ENCODE data around the gene LHX2.

LHX2 gene

DNA sequence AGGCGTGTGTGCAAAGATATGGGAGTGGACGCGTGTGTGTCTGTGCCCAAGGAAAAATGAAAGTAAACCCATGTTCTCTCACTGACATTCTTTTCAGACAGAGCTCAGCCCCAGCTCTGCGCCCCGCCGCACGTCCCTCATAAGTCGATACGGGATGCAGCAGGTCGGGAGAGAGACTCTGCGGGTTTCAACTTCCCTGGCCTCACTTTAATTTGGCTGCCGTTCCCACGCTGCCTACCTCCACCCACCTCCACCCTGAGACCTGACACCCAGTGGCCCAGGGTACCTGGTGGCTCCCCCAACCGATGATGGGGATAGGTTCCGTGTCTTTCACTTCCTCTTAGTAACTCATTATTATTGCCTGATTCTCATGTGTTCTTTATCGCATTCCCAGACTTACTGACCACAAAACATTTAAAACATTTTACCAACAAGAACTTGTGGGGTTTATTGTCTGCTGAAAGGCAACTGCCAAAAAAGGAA, 19.4 kb downstream of the LHX2 start:
- H3K36me3 ChIP-seq (replicated peaks; ENCODE audit: insufficient read depth, low read length) = no peaks in the 10 kb centered on the region
- H3K79me2 ChIP-seq (ENCODE audit: low read length) = no peaks in the 10 kb centered on the region
- no peaks in the 10 kb centered on the region for H3K4me1 ChIP-seq (ENCODE audit: low read length)
- H3K27me3 ChIP-seq (replicated peaks; ENCODE audit: insufficient read depth, low read length) = no peaks in the 10 kb centered on the region
- no peak overlapping the region for H3K4me3 ChIP-seq (ENCODE audit: low read length)
- no peak for TF ChIP-seq EZH2 (optimal IDR thresholded peaks at IDR 0.05; ENCODE audit: low read depth, low read length)
- TF ChIP-seq, protein P1, sequence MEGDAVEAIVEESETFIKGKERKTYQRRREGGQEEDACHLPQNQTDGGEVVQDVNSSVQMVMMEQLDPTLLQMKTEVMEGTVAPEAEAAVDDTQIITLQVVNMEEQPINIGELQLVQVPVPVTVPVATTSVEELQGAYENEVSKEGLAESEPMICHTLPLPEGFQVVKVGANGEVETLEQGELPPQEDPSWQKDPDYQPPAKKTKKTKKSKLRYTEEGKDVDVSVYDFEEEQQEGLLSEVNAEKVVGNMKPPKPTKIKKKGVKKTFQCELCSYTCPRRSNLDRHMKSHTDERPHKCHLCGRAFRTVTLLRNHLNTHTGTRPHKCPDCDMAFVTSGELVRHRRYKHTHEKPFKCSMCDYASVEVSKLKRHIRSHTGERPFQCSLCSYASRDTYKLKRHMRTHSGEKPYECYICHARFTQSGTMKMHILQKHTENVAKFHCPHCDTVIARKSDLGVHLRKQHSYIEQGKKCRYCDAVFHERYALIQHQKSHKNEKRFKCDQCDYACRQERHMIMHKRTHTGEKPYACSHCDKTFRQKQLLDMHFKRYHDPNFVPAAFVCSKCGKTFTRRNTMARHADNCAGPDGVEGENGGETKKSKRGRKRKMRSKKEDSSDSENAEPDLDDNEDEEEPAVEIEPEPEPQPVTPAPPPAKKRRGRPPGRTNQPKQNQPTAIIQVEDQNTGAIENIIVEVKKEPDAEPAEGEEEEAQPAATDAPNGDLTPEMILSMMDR (IDR thresholded peaks at IDR 0.05; ENCODE audit: low read length) = no peak
- TF ChIP-seq EZH2phosphoT487 (IDR thresholded peaks at IDR 0.05; ENCODE audit: low read length) = no peak
- no peaks in the 10 kb centered on the region for H3K9me3 ChIP-seq (replicated peaks; ENCODE audit: insufficient read depth, low read length)
- H3F3A ChIP-seq (ENCODE audit: insufficient read depth, low read length) = no peaks in the 10 kb centered on the region
- no peak overlapping the region for H3K27ac ChIP-seq (ENCODE audit: low read length)
- no peak for DNase-seq
- no peak overlapping the region for H3K9ac ChIP-seq (ENCODE audit: low read length)
- no peaks in the 10 kb centered on the region for H4K20me1 ChIP-seq (ENCODE audit: insufficient read depth, low read length)
- no peaks in the 10 kb centered on the region for H3K9me2 ChIP-seq (replicated peaks; ENCODE audit: insufficient read depth, low read length)
- no peak overlapping the region for H3K4me2 ChIP-seq (ENCODE audit: low read depth, low read length)
- H2AFZ ChIP-seq (ENCODE audit: low read length) = no peak overlapping the region

DNA sequence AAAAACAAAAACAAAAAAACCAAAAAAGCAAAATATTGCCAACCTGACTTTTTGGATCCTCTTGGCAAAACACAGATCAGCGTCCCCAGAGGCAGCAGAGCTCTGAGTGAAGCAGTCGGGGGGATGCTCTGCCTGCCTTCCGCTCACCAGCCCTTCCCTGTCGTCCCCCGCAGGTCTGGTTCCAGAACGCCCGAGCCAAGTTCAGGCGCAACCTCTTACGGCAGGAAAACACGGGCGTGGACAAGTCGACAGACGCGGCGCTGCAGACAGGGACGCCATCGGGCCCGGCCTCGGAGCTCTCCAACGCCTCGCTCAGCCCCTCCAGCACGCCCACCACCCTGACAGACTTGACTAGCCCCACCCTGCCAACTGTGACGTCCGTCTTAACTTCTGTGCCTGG, 20.7 kb downstream of the LHX2 start:
- Histone ChIP-seq H3K79me2 (ENCODE audit: low read length) (no peaks in the 10 kb centered on the region), H4K20me1 (ENCODE audit: insufficient read depth, low read length) (no peaks in the 10 kb centered on the region), H3K9me2 (replicated peaks; ENCODE audit: insufficient read depth, low read length) (no peaks in the 10 kb centered on the region), H3K27ac (ENCODE audit: low read length) (no peak overlapping the region), H3K4me3 (ENCODE audit: low read length) (no peak overlapping the region), H3K4me2 (ENCODE audit: low read depth, low read length) (no peak overlapping the region), H3K27me3 (replicated peaks; ENCODE audit: insufficient read depth, low read length) (no peaks in the 10 kb centered on the region), H3F3A (ENCODE audit: insufficient read depth, low read length) (no peaks in the 10 kb centered on the region), H3K9me3 (replicated peaks; ENCODE audit: insufficient read depth, low read length) (no peaks in the 10 kb centered on the region), H3K36me3 (replicated peaks; ENCODE audit: insufficient read depth, low read length) (no peaks in the 10 kb centered on the region), H3K4me1 (ENCODE audit: low read length) (no peaks in the 10 kb centered on the region), H3K9ac (ENCODE audit: low read length) (no peak overlapping the region), H2AFZ (ENCODE audit: low read length) (no peak overlapping the region)
- TF ChIP-seq, protein P1 (IDR thresholded peaks at IDR 0.05; ENCODE audit: low read length) = no peak
- TF ChIP-seq EZH2 (optimal IDR thresholded peaks at IDR 0.05; ENCODE audit: low read depth, low read length) (no peak), EZH2phosphoT487 (IDR thresholded peaks at IDR 0.05; ENCODE audit: low read length) (no peak)
- no peak for DNase-seq

DNA sequence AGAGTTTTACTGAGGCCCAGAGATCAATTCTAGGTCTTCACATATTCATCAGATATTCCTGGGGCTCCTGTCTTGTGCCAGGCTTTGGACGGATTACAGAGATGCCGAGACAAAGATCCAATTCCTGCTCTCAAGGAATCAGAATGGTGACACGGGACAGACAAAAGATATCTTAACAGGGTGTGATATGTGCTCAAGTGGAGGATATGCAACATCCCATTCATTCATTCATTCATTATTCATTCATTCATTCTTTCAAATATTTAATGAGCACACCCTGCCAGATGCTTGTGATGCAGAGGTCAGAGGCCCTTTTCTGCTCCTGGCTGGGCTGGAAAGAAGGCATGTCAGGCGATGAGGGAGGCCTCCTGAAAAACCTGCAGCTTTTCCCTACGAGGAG, 21.8 kb downstream of the LHX2 start:
- DNase-seq = no peak
- Histone ChIP-seq H3K4me3 (ENCODE audit: low read length) (no peak overlapping the region), H3K4me2 (ENCODE audit: low read depth, low read length) (no peak overlapping the region), H3K36me3 (replicated peaks; ENCODE audit: insufficient read depth, low read length) (no peaks in the 10 kb centered on the region), H3K9me3 (replicated peaks; ENCODE audit: insufficient read depth, low read length) (no peaks in the 10 kb centered on the region), H3K27me3 (replicated peaks; ENCODE audit: insufficient read depth, low read length) (no peaks in the 10 kb centered on the region), H4K20me1 (ENCODE audit: insufficient read depth, low read length) (no peaks in the 10 kb centered on the region), H3K79me2 (ENCODE audit: low read length) (no peaks in the 10 kb centered on the region), H3K9ac (ENCODE audit: low read length) (no peak overlapping the region), H3F3A (ENCODE audit: insufficient read depth, low read length) (no peaks in the 10 kb centered on the region), H3K4me1 (ENCODE audit: low read length) (no peaks in the 10 kb centered on the region), H3K9me2 (replicated peaks; ENCODE audit: insufficient read depth, low read length) (no peaks in the 10 kb centered on the region), H3K27ac (ENCODE audit: low read length) (no peak overlapping the region), H2AFZ (ENCODE audit: low read length) (no peak overlapping the region)
- TF ChIP-seq EZH2phosphoT487 (IDR thresholded peaks at IDR 0.05; ENCODE audit: low read length) = no peak
- TF ChIP-seq, protein P1 (IDR thresholded peaks at IDR 0.05; ENCODE audit: low read length) = no peak
- no peak for TF ChIP-seq EZH2 (optimal IDR thresholded peaks at IDR 0.05; ENCODE audit: low read depth, low read length)
